H1 (cell line): Measurements from ENCODE around the gene NUP58. TPM values are rescaled to one million over a fixed set of nuclear protein-coding genes. Genes with fewer than 3 reads are reported as not detected.
A peak's percentile ranks its signal among the peaks of the same experiment; 100 is the strongest.

Source experiments
- CTCF ChIA-PET: fragments of 300-600 bp; sonication (Branson Sonifier 250); formaldehyde crosslinking; loops from one replicate; lab custom pipeline; 2021; ENCODE audit not compliant: partially characterized antibody; lab: Charles Lee
- POLR2A ChIA-PET: fragments of 300-600 bp; sonication (Branson Sonifier 250); formaldehyde crosslinking; loops from one replicate; lab custom pipeline; 2021; ENCODE audit warnings: inconsistent platforms; ENCODE audit not compliant: partially characterized antibody; lab: Charles Lee
- DNase-seq, 2 experiments: peaks; one replicate each; pipeline versions ENCODE4 v3.0.0 to v3.0.0-alpha.2; 2010 to 2022; ENCODE audit warnings: low spot score in 2 of 2, low read depth in 1 of 2, mixed read lengths in 1 of 2
- FAIRE-seq: peaks from 2 replicates; lab custom pipeline; 2011; peaks lifted over from hg19 to GRCh38; lab: Jason Lieb, UNC
- H2AFZ ChIP-seq: 2 replicates; pipeline ENCODE4 v1.8.1; 2012; ENCODE audit warnings: low read length, inconsistent platforms
- H2AK5ac ChIP-seq: 2 replicates; pipeline ENCODE4 v1.6.1; 2013; ENCODE audit warnings: low read depth, low read length
- H2BK120ac ChIP-seq: replicated peaks from 2 replicates; pipeline ENCODE3; 2013; ENCODE audit warnings: low read depth, low read length, inconsistent platforms
- H2BK12ac ChIP-seq: 2 replicates; pipeline ENCODE4 v1.6.1; 2013; ENCODE audit warnings: low read depth, low read length
- H2BK15ac ChIP-seq: 2 replicates; pipeline ENCODE4 v1.6.1; 2013; ENCODE audit warnings: low read length
- H2BK20ac ChIP-seq: 2 replicates; pipeline ENCODE4 v1.6.1; 2013; ENCODE audit warnings: low read length
- H2BK5ac ChIP-seq: 2 replicates; pipeline ENCODE4 v1.6.1; 2013; ENCODE audit warnings: low read depth, low read length
- H3K14ac ChIP-seq: 2 replicates; pipeline ENCODE4 v1.6.1; 2013; ENCODE audit warnings: inconsistent platforms; ENCODE audit not compliant: insufficient read length
- H3K18ac ChIP-seq: 2 replicates; pipeline ENCODE4 v1.6.1; 2013; ENCODE audit warnings: low read length; ENCODE audit errors: extremely low read depth
- H3K23ac ChIP-seq: 2 replicates; pipeline ENCODE4 v1.6.1; 2013; ENCODE audit warnings: inconsistent platforms; ENCODE audit not compliant: insufficient read length
- H3K23me2 ChIP-seq: 2 replicates; pipeline ENCODE4 v1.6.1; 2013; ENCODE audit warnings: low read depth, low read length
- H3K27ac ChIP-seq: 2 replicates; pipeline ENCODE4 v1.6.1; 2011; ENCODE audit warnings: low read depth, low read length, inconsistent platforms
- H3K27me3 ChIP-seq, 4 experiments: replicated peaks in 1 of 4; 1 replicate in 1 of 4; 2 replicates in 3 of 4; pipeline versions ENCODE4 v1.6.1 to v1.8.1; 2011 to 2013; ENCODE audit warnings: low read length in 3 of 4, mild to moderate bottlenecking in 3 of 4, inconsistent platforms in 2 of 4, mixed read lengths in 2 of 4, moderate library complexity in 1 of 4; ENCODE audit not compliant: control insufficient read depth in 3 of 4, insufficient read depth in 3 of 4; ENCODE audit errors: extremely low read depth in 1 of 4
- H3K36me3 ChIP-seq, 4 experiments: 2 replicates each; pipeline versions ENCODE4 v1.6.1 to v1.8.1; 2011 to 2013; ENCODE audit warnings: mild to moderate bottlenecking in 4 of 4, low read length in 3 of 4, moderate library complexity in 2 of 4, control low read depth in 1 of 4, inconsistent platforms in 1 of 4; ENCODE audit not compliant: insufficient read depth in 4 of 4, control insufficient read depth in 2 of 4
- H3K4ac ChIP-seq: replicated peaks from 2 replicates; pipeline ENCODE3; 2013; ENCODE audit warnings: low read length, low read depth, mixed read lengths, inconsistent platforms; ENCODE audit not compliant: insufficient read length
- H3K4me1 ChIP-seq, 4 experiments: replicated peaks in 1 of 4; 1 replicate in 1 of 4; 2 replicates in 3 of 4; pipeline versions ENCODE4 v1.6.1 to v1.8.1; 2011 to 2013; ENCODE audit warnings: low read length in 3 of 4, inconsistent platforms in 2 of 4, mixed read lengths in 1 of 4; ENCODE audit not compliant: insufficient read depth in 4 of 4, control insufficient read depth in 3 of 4
- H3K4me2 ChIP-seq, 2 experiments: 2 replicates each; pipeline versions ENCODE4 v1.6.1 to v1.8.1; 2011 to 2013; ENCODE audit warnings: low read depth in 2 of 2, low read length in 2 of 2, control low read depth in 1 of 2, inconsistent platforms in 1 of 2, mild to moderate bottlenecking in 1 of 2; ENCODE audit not compliant: insufficient read depth in 1 of 2
- H3K4me3 ChIP-seq, 4 experiments: fragments of 200-600, 300-600 bp in 1 of 4; sonication (generic), shearing (Covaris generic), sonication (Bioruptor Twin) in 1 of 4; 2 replicates each; pipeline versions ENCODE4 v1.5.1 to v1.8.1; 2011 to 2016; ENCODE audit warnings: low read length in 4 of 4, low read depth in 3 of 4, control low read depth in 2 of 4, inconsistent platforms in 2 of 4, mild to moderate bottlenecking in 2 of 4, mixed read lengths in 1 of 4, moderate library complexity in 1 of 4; ENCODE audit not compliant: insufficient read depth in 2 of 4; ENCODE audit errors: extremely low read depth in 1 of 4
- H3K56ac ChIP-seq: replicated peaks from 2 replicates; pipeline ENCODE3; 2013; ENCODE audit warnings: low read depth, mild to moderate bottlenecking, mixed read lengths, low read length, inconsistent platforms; ENCODE audit not compliant: insufficient read length
- H3K79me1 ChIP-seq: 2 replicates; pipeline ENCODE4 v1.6.1; 2013; ENCODE audit warnings: low read depth, low read length, control low read depth
- H3K79me2 ChIP-seq, 2 experiments: 2 replicates each; pipeline versions ENCODE4 v1.6.1 to v1.8.1; 2012 to 2013; ENCODE audit warnings: low read length in 2 of 2, mild to moderate bottlenecking in 2 of 2, inconsistent platforms in 1 of 2; ENCODE audit not compliant: insufficient read depth in 2 of 2, control insufficient read depth in 1 of 2
- H3K9ac ChIP-seq, 4 experiments: replicated peaks in 1 of 4; 1 replicate in 1 of 4; 2 replicates in 3 of 4; pipeline versions ENCODE4 v1.6.1 to v1.8.1; 2011 to 2013; ENCODE audit warnings: low read depth in 3 of 4, low read length in 3 of 4, control low read depth in 2 of 4, mild to moderate bottlenecking in 2 of 4, moderate library complexity in 2 of 4, inconsistent platforms in 1 of 4; ENCODE audit errors: extremely low read depth in 1 of 4
- H3K9me3 ChIP-seq, 2 experiments: 2 replicates each; pipeline versions ENCODE4 v1.6.1 to v1.8.1; 2012 to 2013; ENCODE audit warnings: mild to moderate bottlenecking in 2 of 2, moderate library complexity in 2 of 2, control low read depth in 1 of 2, inconsistent platforms in 1 of 2, low read depth in 1 of 2, low read length in 1 of 2, mixed read lengths in 1 of 2; ENCODE audit not compliant: insufficient read depth in 2 of 2
- H4K20me1 ChIP-seq, 2 experiments: replicated peaks in 1 of 2; 2 replicates each; pipeline versions ENCODE3 to v1.8.1; 2011 to 2013; ENCODE audit warnings: inconsistent platforms in 2 of 2, low read length in 2 of 2, mild to moderate bottlenecking in 1 of 2; ENCODE audit not compliant: insufficient read depth in 2 of 2, control insufficient read depth in 1 of 2
- H4K5ac ChIP-seq: 2 replicates; pipeline ENCODE4 v1.6.1; 2013; ENCODE audit warnings: low read length, low read depth, mixed read lengths, inconsistent platforms; ENCODE audit not compliant: insufficient read length
- H4K8ac ChIP-seq: 2 replicates; pipeline ENCODE4 v1.8.0; 2013; ENCODE audit warnings: mild to moderate bottlenecking, moderate library complexity, low read length, inconsistent platforms; ENCODE audit not compliant: insufficient read depth; ENCODE audit errors: extremely low read depth
- H4K91ac ChIP-seq: replicated peaks from 2 replicates; pipeline ENCODE3; 2013; ENCODE audit warnings: low read length, mixed read lengths, inconsistent platforms; ENCODE audit not compliant: insufficient read length
- BACH1 ChIP-seq: IDR thresholded peaks from 2 replicates; pipeline ENCODE4 v1.6.1; 2012; ENCODE audit warnings: low read length, improper control_type of control experiment
- CBX8 ChIP-seq: fragments of 300-800, 300-1000 bp; sonication (generic); IDR thresholded peaks from 2 replicates; pipeline ENCODE4 v1.7.1; 2016; ENCODE audit warnings: low read depth, low read length, borderline replicate concordance
- EP300 ChIP-seq, 2 experiments: IDR thresholded peaks; 1 replicate in 1 of 2; 2 replicates in 1 of 2; pipeline ENCODE4 v1.6.1; 2011 to 2012; ENCODE audit warnings: low read depth in 2 of 2, low read length in 2 of 2, mild to moderate bottlenecking in 2 of 2, borderline replicate concordance in 1 of 2, inconsistent platforms in 1 of 2, moderate library complexity in 1 of 2
- HDAC6 ChIP-seq: IDR thresholded peaks from one replicate; pipeline ENCODE4 v1.7.1; 2012; ENCODE audit warnings: low read depth, mild to moderate bottlenecking, inconsistent platforms, low read length, moderate library complexity
- NRF1 ChIP-seq: IDR thresholded peaks from 2 replicates; pipeline ENCODE4 v1.6.1; 2011; ENCODE audit warnings: mild to moderate bottlenecking, low read depth, low read length, improper control_type of control experiment
- POU5F1 ChIP-seq: IDR thresholded peaks from 2 replicates; pipeline ENCODE4 v1.6.1; 2011; ENCODE audit warnings: low read depth, mild to moderate bottlenecking, low read length, moderate library complexity
- SAP30 ChIP-seq: fragments of 300-600 bp; sonication (generic); IDR thresholded peaks from 2 replicates; pipeline ENCODE4 v1.7.1; 2012; ENCODE audit warnings: low read length, moderate library complexity, mild to moderate bottlenecking, inconsistent platforms; ENCODE audit not compliant: insufficient read depth, insufficient replicate concordance
- SRF ChIP-seq: IDR thresholded peaks from 2 replicates; pipeline ENCODE4 v1.6.1; 2011; ENCODE audit warnings: mild to moderate bottlenecking, low read depth, low read length, moderate library complexity
- TAF1 ChIP-seq: IDR thresholded peaks from 2 replicates; pipeline ENCODE4 v1.6.1; 2011; ENCODE audit warnings: mild to moderate bottlenecking, low read depth, low read length
- TEAD4 ChIP-seq: IDR thresholded peaks from 2 replicates; pipeline ENCODE4 v1.6.1; 2012; ENCODE audit warnings: low read depth, low read length, inconsistent platforms, mixed read lengths
- WGBS, 2 experiments: shearing (Covaris generic) in 1 of 2; methylation state at CpG; one replicate each; pipeline versions ENCODE4 v1.1.6 to v1.1.7; 2013 to 2015; ENCODE audit warnings: low lambda C conversion rate in 2 of 2, mixed read lengths in 2 of 2, inconsistent platforms in 1 of 2, low coverage in 1 of 2, missing lambda C conversion rate in 1 of 2; ENCODE audit not compliant: insufficient replicate concordance in 2 of 2, insufficient coverage in 1 of 2, insufficient read length in 1 of 2; ENCODE audit errors: extremely low coverage in 1 of 2, missing lambda C conversion rate in 1 of 2; 5-methylcytosine and 5-hydroxymethylcytosine counted together
- polyA plus RNA-seq, 7 experiments: library from polyadenylated mRNA; depleted of rRNA in 3 of 7; stranded (reverse) in 5 of 7; unstranded in 2 of 7; fragments of >200 nt in 5 of 7; fragments of 200-250 nt in 2 of 7; gene quantifications; 1 replicate in 5 of 7; 2 replicates in 1 of 7; 4 replicates in 1 of 7; pipeline versions ENCODE4 v1.2.1 to v1.2.3, GENCODE V29; 2011 to 2013; ENCODE audit warnings: missing spikeins in 2 of 7, mixed read lengths in 2 of 7
- total RNA-seq: library from RNA; stranded (reverse); fragmentation: NEBNext Ultra II Directional; extraction: Animal tissue kit (Norgen Biotek cat#: 25700); gene quantifications from 2 replicates; pipeline ENCODE4 v1.2.1, GENCODE V29; 2021
- TF ChIP-seq, protein P1 (sequence below): IDR thresholded peaks from 2 replicates; pipeline ENCODE4 v1.6.1; 2012; ENCODE audit warnings: low read length, inconsistent platforms
- TF ChIP-seq, protein P2 (sequence below): IDR thresholded peaks from 2 replicates; pipeline ENCODE4 v1.6.1; 2012; ENCODE audit warnings: inconsistent platforms

Gene NUP58
- total and polyA plus RNA-seq, 2 of the 8 experiments (the other 6 are each of a cell fraction or from before 2014, with no cell fraction given) = 35.0 to 53.8 TPM

DNA sequence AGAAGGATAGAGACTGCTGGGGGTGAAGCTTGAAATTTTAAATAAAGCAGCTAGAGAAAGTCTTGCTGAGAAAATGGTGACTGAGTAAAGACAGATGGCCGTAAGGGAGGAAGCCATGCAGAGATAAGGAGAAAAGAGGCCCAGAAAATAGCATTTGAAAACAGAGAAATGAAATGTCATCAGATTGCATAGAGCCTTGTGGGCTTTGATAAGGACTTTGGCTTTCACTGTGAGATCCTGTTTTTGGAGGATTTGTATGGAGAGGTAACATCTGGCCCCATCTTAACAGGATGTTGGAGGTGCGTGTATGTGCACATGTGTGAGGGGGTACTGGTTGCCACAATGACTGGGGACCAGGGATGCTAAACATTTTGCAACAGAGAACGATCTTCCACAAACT, 50.8 kb downstream of the NUP58 start:
- Histone ChIP-seq H2BK5ac (no peak overlapping the region), H3K23ac (no peak overlapping the region), H3K36me3 (no peaks in the 10 kb centered on the region), H3K79me2 (no peaks in the 10 kb centered on the region), H3K4ac (no peak overlapping the region), H3K4me1 (peaks cover 0 to 2% (median under 1%) of the 10 kb centered on the region in 4 experiments; a peak in 2 of 7 replicates), H2BK12ac (peak overlapping the region; percentile 69; the same call in 1 of the 2 replicates), H4K5ac (no peak overlapping the region), H2AK5ac (no peak overlapping the region), H3K14ac (no peak overlapping the region), H3K18ac (no peak overlapping the region), H3K4me3 (no peak overlapping the region), H4K8ac (no peak overlapping the region), H3K9me3 (no peaks in the 10 kb centered on the region), H3K4me2 (no peak overlapping the region), H2AFZ (peak overlapping the region; percentile 18; the same call in 1 of the 2 replicates), H3K27me3 (no peaks in the 10 kb centered on the region), H3K9ac (no peak overlapping the region; a peak in 1 of 7 replicates), H2BK20ac (no peak overlapping the region), H2BK120ac (no peak overlapping the region), H3K27ac (no peak overlapping the region), H3K56ac (no peak overlapping the region), H2BK15ac (no peak overlapping the region), H3K23me2 (no peaks in the 10 kb centered on the region), H3K79me1 (no peaks in the 10 kb centered on the region), H4K20me1 (no peaks in the 10 kb centered on the region), H4K91ac (no peak overlapping the region)
- FAIRE-seq = no peak
- POLR2A ChIA-PET = no interaction called here
- TF ChIP-seq NRF1 (no peak), TAF1 (no peak), SAP30 (no peak), HDAC6 (no peak), TEAD4 (no peak), EP300 (IDR thresholded peaks at IDR 0.05; ENCODE audit: borderline replicate concordance in 1 of 2, low read depth in 2 of 2, low read length in 2 of 2) (no peak), POU5F1 (no peak), BACH1 (no peak), SRF (no peak), CBX8 (no peak)
- TF ChIP-seq, protein P1, sequence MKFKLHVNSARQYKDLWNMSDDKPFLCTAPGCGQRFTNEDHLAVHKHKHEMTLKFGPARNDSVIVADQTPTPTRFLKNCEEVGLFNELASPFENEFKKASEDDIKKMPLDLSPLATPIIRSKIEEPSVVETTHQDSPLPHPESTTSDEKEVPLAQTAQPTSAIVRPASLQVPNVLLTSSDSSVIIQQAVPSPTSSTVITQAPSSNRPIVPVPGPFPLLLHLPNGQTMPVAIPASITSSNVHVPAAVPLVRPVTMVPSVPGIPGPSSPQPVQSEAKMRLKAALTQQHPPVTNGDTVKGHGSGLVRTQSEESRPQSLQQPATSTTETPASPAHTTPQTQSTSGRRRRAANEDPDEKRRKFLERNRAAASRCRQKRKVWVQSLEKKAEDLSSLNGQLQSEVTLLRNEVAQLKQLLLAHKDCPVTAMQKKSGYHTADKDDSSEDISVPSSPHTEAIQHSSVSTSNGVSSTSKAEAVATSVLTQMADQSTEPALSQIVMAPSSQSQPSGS = no peak
- TF ChIP-seq, protein P2, sequence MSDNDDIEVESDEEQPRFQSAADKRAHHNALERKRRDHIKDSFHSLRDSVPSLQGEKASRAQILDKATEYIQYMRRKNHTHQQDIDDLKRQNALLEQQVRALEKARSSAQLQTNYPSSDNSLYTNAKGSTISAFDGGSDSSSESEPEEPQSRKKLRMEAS = no peak
- DNase-seq = no peak
- WGBS, 2 experiments = 88% methylated on average over 3 of the region's 3 CpGs; no CpG with 5 or more reads in 1 of the 2 experiments
- CTCF ChIA-PET = interaction anchor here (0.9 to 1.1 kb wide), 2 partner anchors 24 to 78 kb away, joined by 3 read pairs; no protein-coding TSS in a partner anchor
